H9 (cell line): ENCODE measurements around the gene TMEM63B. TPM values are rescaled to one million over a fixed set of nuclear protein-coding genes. Genes with fewer than 3 reads are reported as not detected.

Source experiments
- DNase-seq: peaks from one replicate; pipeline ENCODE4 v3.0.0-alpha.2; 2017
- H2AFZ ChIP-seq: one replicate; pipeline ENCODE4 v1.6.1; 2013; ENCODE audit warnings: mild to moderate bottlenecking, low read length, control low read depth, moderate library complexity
- H2AK5ac ChIP-seq: 2 replicates; pipeline ENCODE4 v1.6.1; 2013; ENCODE audit warnings: low read length, control low read depth, mixed read lengths; ENCODE audit not compliant: insufficient read length
- H2BK120ac ChIP-seq: one replicate; pipeline ENCODE4 v1.6.1; 2013; ENCODE audit warnings: low read depth, mild to moderate bottlenecking, low read length, control low read depth, inconsistent platforms; ENCODE audit not compliant: poor library complexity, severe bottlenecking
- H2BK12ac ChIP-seq: 2 replicates; pipeline ENCODE4 v1.6.1; 2013; ENCODE audit warnings: low read length, control low read depth, mixed read lengths, low read depth; ENCODE audit not compliant: insufficient read length
- H2BK15ac ChIP-seq: 2 replicates; pipeline ENCODE4 v1.6.1; 2013; ENCODE audit warnings: low read depth, low read length, control low read depth
- H2BK20ac ChIP-seq: one replicate; pipeline ENCODE4 v1.6.1; 2013; ENCODE audit warnings: low read depth, mild to moderate bottlenecking, low read length, control low read depth, inconsistent platforms; ENCODE audit not compliant: poor library complexity, severe bottlenecking
- H2BK5ac ChIP-seq: 2 replicates; pipeline ENCODE4 v1.6.1; 2013; ENCODE audit warnings: low read length, control low read depth, mixed read lengths; ENCODE audit not compliant: insufficient read length
- H3K14ac ChIP-seq: 2 replicates; pipeline ENCODE4 v1.6.1; 2013; ENCODE audit warnings: low read length, control low read depth; ENCODE audit not compliant: insufficient read depth
- H3K18ac ChIP-seq: 2 replicates; pipeline ENCODE4 v1.6.1; 2013; ENCODE audit warnings: low read depth, mild to moderate bottlenecking, mixed read lengths, low read length, control low read depth; ENCODE audit not compliant: insufficient read length
- H3K23ac ChIP-seq: 2 replicates; pipeline ENCODE4 v1.6.1; 2013; ENCODE audit warnings: low read length, control low read depth, mixed read lengths, low read depth; ENCODE audit not compliant: insufficient read length
- H3K23me2 ChIP-seq: 2 replicates; pipeline ENCODE4 v1.6.1; 2013; ENCODE audit warnings: low read depth, mild to moderate bottlenecking, mixed read lengths, low read length, control low read depth; ENCODE audit not compliant: insufficient read length, poor library complexity, severe bottlenecking
- H3K27ac ChIP-seq: 2 replicates; pipeline ENCODE4 v1.5.1; 2013; ENCODE audit warnings: low read length, control low read depth, mixed read lengths, low read depth; ENCODE audit not compliant: insufficient read length
- H3K27me3 ChIP-seq: 2 replicates; pipeline ENCODE4 v1.6.1; 2013; ENCODE audit warnings: low read length, control low read depth, inconsistent platforms; ENCODE audit not compliant: insufficient read depth
- H3K4ac ChIP-seq: 2 replicates; pipeline ENCODE4 v1.6.1; 2013; ENCODE audit warnings: low read depth, mild to moderate bottlenecking, control low read depth, inconsistent platforms, low read length, moderate library complexity
- H3K4me1 ChIP-seq: 2 replicates; pipeline ENCODE4 v1.6.1; 2013; ENCODE audit warnings: low read length, control low read depth, inconsistent platforms; ENCODE audit not compliant: insufficient read depth
- H3K4me2 ChIP-seq: 2 replicates; pipeline ENCODE4 v1.6.1; 2013; ENCODE audit warnings: low read length, control low read depth, mixed read lengths; ENCODE audit not compliant: insufficient read length, insufficient read depth
- H3K56ac ChIP-seq: 2 replicates; pipeline ENCODE4 v1.6.1; 2013; ENCODE audit warnings: low read depth, mild to moderate bottlenecking, mixed read lengths, low read length, control low read depth; ENCODE audit not compliant: insufficient read length
- H3K79me1 ChIP-seq: 2 replicates; pipeline ENCODE4 v1.6.1; 2013; ENCODE audit warnings: low read depth, mild to moderate bottlenecking, moderate library complexity, low read length, control low read depth, inconsistent platforms; ENCODE audit not compliant: insufficient read depth, poor library complexity, severe bottlenecking
- H3K79me2 ChIP-seq: 2 replicates; pipeline ENCODE4 v1.6.1; 2013; ENCODE audit warnings: low read length, control low read depth, inconsistent platforms; ENCODE audit not compliant: insufficient read depth
- H3K9ac ChIP-seq: 2 replicates; pipeline ENCODE4 v1.6.1; 2013; ENCODE audit warnings: low read length, control low read depth, mixed read lengths; ENCODE audit not compliant: insufficient read length; ENCODE audit errors: extremely low read depth
- H3K9me3 ChIP-seq: one replicate; pipeline ENCODE4 v1.6.1; 2013; ENCODE audit warnings: low read depth, low read length, inconsistent platforms; ENCODE audit not compliant: control insufficient read depth
- H3T11ph ChIP-seq: one replicate; pipeline ENCODE4 v1.6.1; 2013; ENCODE audit warnings: mild to moderate bottlenecking, low read length, control low read depth, inconsistent platforms
- H4K20me1 ChIP-seq: one replicate; pipeline ENCODE4 v1.6.1; 2013; ENCODE audit not compliant: control insufficient read depth, insufficient read length, insufficient read depth
- H4K5ac ChIP-seq: 2 replicates; pipeline ENCODE4 v1.6.1; 2013; ENCODE audit warnings: low read depth, mild to moderate bottlenecking, mixed read lengths, low read length, control low read depth; ENCODE audit not compliant: insufficient read length
- H4K8ac ChIP-seq: replicated peaks from 2 replicates; pipeline ENCODE4 v1.6.1; 2013; ENCODE audit warnings: low read length, control low read depth, mixed read lengths, low read depth; ENCODE audit not compliant: insufficient read length
- H4K91ac ChIP-seq: 2 replicates; pipeline ENCODE4 v1.6.1; 2013; ENCODE audit warnings: low read depth, mild to moderate bottlenecking, moderate library complexity, mixed read lengths, low read length, control low read depth; ENCODE audit not compliant: insufficient read length
- H3K27ac Mint-ChIP-seq, 3 experiments: 2 replicates in 2 of 3; 3 replicates in 1 of 3; pipeline ENCODE4 v1.8.0; 2020 to 2021; ENCODE audit warnings: mixed read lengths in 3 of 3, mild to moderate bottlenecking in 1 of 3, moderate library complexity in 1 of 3
- H3K27me3 Mint-ChIP-seq: 2 replicates; pipeline ENCODE4 v1.8.0; 2021; ENCODE audit warnings: low read depth, mild to moderate bottlenecking, moderate library complexity, mixed read lengths
- H3K36me3 Mint-ChIP-seq, 3 experiments: 2 replicates in 2 of 3; 3 replicates in 1 of 3; pipeline ENCODE4 v1.8.0; 2020 to 2021; ENCODE audit warnings: low read depth in 3 of 3, mixed read lengths in 3 of 3; ENCODE audit not compliant: insufficient read depth in 1 of 3
- H3K4me1 Mint-ChIP-seq, 2 experiments: 2 replicates each; pipeline ENCODE4 v1.8.0; 2020; ENCODE audit warnings: mixed read lengths in 2 of 2
- H3K4me3 Mint-ChIP-seq, 2 experiments: 2 replicates in 1 of 2; 3 replicates in 1 of 2; pipeline ENCODE4 v1.8.0; 2020 to 2021; ENCODE audit warnings: mild to moderate bottlenecking in 2 of 2, mixed read lengths in 2 of 2, moderate library complexity in 1 of 2
- H3K9me3 Mint-ChIP-seq, 2 experiments: 2 replicates in 1 of 2; 3 replicates in 1 of 2; pipeline ENCODE4 v1.8.0; 2020; ENCODE audit warnings: mild to moderate bottlenecking in 2 of 2, mixed read lengths in 2 of 2, moderate library complexity in 1 of 2
- WGBS: extraction: QIAGEN DNeasy Blood & Tissue Kit; methylation state at CpG from one replicate; pipeline ENCODE4 v1.1.7; 2013; ENCODE audit warnings: missing lambda C conversion rate, low lambda C conversion rate, mixed read lengths; ENCODE audit not compliant: insufficient read length; ENCODE audit errors: extremely low coverage; 5-methylcytosine and 5-hydroxymethylcytosine counted together
- total RNA-seq: library from RNA; stranded (reverse); gene quantifications from 2 replicates; pipeline ENCODE4 v1.2.1, GENCODE V29; 2021
- TF ChIP-seq, protein P1 (sequence below): fragments of 200-600 bp; sonication (generic); conservative IDR thresholded peaks from 3 replicates; pipeline ENCODE4 v1.8.0; 2021; ENCODE audit warnings: antibody characterized with exemption, mild to moderate bottlenecking

TMEM63B gene
- total RNA-seq, 1 experiment from 2014 or later = 56.3 TPM

- Histone ChIP-seq H2BK20ac (no peak overlapping the region), H2BK15ac (no peak overlapping the region), H3K56ac (no peak overlapping the region), H3K79me1 (no peaks in the 10 kb centered on the region), H2BK120ac (no peak overlapping the region), H2AK5ac (no peak overlapping the region), H3K4me1 (no peaks in the 10 kb centered on the region), H3T11ph (no peak overlapping the region), H4K8ac (no peak overlapping the region), H4K20me1 (peaks cover 7% of the 10 kb centered on the region), H3K18ac (no peak overlapping the region), H3K27me3 (no peaks in the 10 kb centered on the region), H3K9ac (no peak overlapping the region), H3K79me2 (no peaks in the 10 kb centered on the region), H2AFZ (no peak overlapping the region), H3K23ac (no peak overlapping the region), H4K5ac (no peak overlapping the region), H3K23me2 (no peaks in the 10 kb centered on the region), H4K91ac (no peak overlapping the region), H3K27ac (no peak overlapping the region), H3K4me2 (no peak overlapping the region), H3K4ac (no peak overlapping the region), H3K14ac (no peak overlapping the region), H3K9me3 (no peaks in the 10 kb centered on the region), H2BK5ac (no peak overlapping the region), H2BK12ac (no peak overlapping the region)
- no peak overlapping the region for H3K4me3 Mint-ChIP-seq
- no peaks in the 10 kb centered on the region for H3K9me3 Mint-ChIP-seq
- no CpG with 5 or more reads among the region's 7 CpGs for WGBS
- H3K36me3 Mint-ChIP-seq = peaks cover 12 to 62% (median 45%) of the 10 kb centered on the region in 3 experiments; a peak in 6 of 7 replicates
- DNase-seq = no peak
- H3K27me3 Mint-ChIP-seq = peaks cover 2% of the 10 kb centered on the region; the same call in 1 of the 2 replicates
- H3K4me1 Mint-ChIP-seq = peaks cover 4% of the 10 kb centered on the region in 2 experiments
- TF ChIP-seq, protein P1, sequence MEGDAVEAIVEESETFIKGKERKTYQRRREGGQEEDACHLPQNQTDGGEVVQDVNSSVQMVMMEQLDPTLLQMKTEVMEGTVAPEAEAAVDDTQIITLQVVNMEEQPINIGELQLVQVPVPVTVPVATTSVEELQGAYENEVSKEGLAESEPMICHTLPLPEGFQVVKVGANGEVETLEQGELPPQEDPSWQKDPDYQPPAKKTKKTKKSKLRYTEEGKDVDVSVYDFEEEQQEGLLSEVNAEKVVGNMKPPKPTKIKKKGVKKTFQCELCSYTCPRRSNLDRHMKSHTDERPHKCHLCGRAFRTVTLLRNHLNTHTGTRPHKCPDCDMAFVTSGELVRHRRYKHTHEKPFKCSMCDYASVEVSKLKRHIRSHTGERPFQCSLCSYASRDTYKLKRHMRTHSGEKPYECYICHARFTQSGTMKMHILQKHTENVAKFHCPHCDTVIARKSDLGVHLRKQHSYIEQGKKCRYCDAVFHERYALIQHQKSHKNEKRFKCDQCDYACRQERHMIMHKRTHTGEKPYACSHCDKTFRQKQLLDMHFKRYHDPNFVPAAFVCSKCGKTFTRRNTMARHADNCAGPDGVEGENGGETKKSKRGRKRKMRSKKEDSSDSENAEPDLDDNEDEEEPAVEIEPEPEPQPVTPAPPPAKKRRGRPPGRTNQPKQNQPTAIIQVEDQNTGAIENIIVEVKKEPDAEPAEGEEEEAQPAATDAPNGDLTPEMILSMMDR = no peak
- no peak overlapping the region for H3K27ac Mint-ChIP-seq
Observed at GRCh38 chr6:44147256-44147655, 19.9 kb downstream of the TMEM63B start.
